ENCODE data around the gene BOD1.

GRCh38 chr5:173594061-173594460 lies 22.4 kb downstream of the BOD1 start:
- no peak for TF ChIP-seq ZBTB2 (IDR thresholded peaks at IDR 0.05)
- no peak for TF ChIP-seq ZNF143 (CRISPR knock-in tag; IDR thresholded peaks at IDR 0.05)

Measured in K562 (cell line).